Activated T-helper 1 cell treated with anti-CD3 and anti-CD28 coated beads, Interleukin-12 subunit alpha, Interleukin-12 subunit beta, Interleukin-2, Interleukin-4 antibody, amounts not matched to agents 30 ng/mL and 10 ng/mL and 1 ng/mL, durations not matched to agents 14 hours and 24 hours and 36 hours (primary cell): ENCODE results near the gene MLYCD. TPM values are rescaled to one million over a fixed set of nuclear protein-coding genes. Genes with fewer than 3 reads are reported as not detected.

ENCODE experiments used
- DNase-seq: peaks from one replicate; pipeline ENCODE4 v3.0.0; 2021; ENCODE audit warnings: low spot score
- H3K27ac Mint-ChIP-seq: one replicate; pipeline ENCODE4 v1.8.0; 2021; ENCODE audit warnings: mild to moderate bottlenecking, mixed read lengths
- H3K27me3 Mint-ChIP-seq: one replicate; pipeline ENCODE4 v1.8.0; 2022; ENCODE audit warnings: mild to moderate bottlenecking, moderate library complexity, mixed read lengths; ENCODE audit not compliant: insufficient read depth
- H3K36me3 Mint-ChIP-seq: one replicate; pipeline ENCODE4 v1.8.0; 2021; ENCODE audit warnings: low read depth, mixed read lengths
- H3K4me1 Mint-ChIP-seq: one replicate; pipeline ENCODE4 v1.8.0; 2021; ENCODE audit warnings: low read depth, mixed read lengths
- H3K4me3 Mint-ChIP-seq: one replicate; pipeline ENCODE4 v1.8.0; 2021; ENCODE audit warnings: mild to moderate bottlenecking, moderate library complexity, mixed read lengths
- H3K9me3 Mint-ChIP-seq: one replicate; pipeline ENCODE4 v1.8.0; 2021; ENCODE audit warnings: mixed read lengths
- intact Hi-C: fragments of 100-400 bp; cut with micrococcal nuclease; formaldehyde crosslinking; loops from one replicate; pipeline ENCODE4 v1.15.1; 2024
- total RNA-seq: library from RNA; stranded (reverse); gene quantifications from 2 replicates; pipeline ENCODE4 v1.2.3, GENCODE V29; 2022

The MLYCD gene
- total RNA-seq, 1 donor from 2014 or later: 5.0 TPM

- no peak overlapping the region for H3K27ac Mint-ChIP-seq
- peaks cover 4% of the 10 kb centered on the region for H3K36me3 Mint-ChIP-seq
- no peak for DNase-seq
- intact Hi-C loops: no loop called here
- H3K9me3 Mint-ChIP-seq: no peaks in the 10 kb centered on the region
- no peaks in the 10 kb centered on the region for H3K27me3 Mint-ChIP-seq
- no peak overlapping the region for H3K4me3 Mint-ChIP-seq
- peaks cover 20% of the 10 kb centered on the region for H3K4me1 Mint-ChIP-seq
These were observed 4.8 kb downstream of the MLYCD start for GRCh38 chr16:83903751-83904150.

DNA sequence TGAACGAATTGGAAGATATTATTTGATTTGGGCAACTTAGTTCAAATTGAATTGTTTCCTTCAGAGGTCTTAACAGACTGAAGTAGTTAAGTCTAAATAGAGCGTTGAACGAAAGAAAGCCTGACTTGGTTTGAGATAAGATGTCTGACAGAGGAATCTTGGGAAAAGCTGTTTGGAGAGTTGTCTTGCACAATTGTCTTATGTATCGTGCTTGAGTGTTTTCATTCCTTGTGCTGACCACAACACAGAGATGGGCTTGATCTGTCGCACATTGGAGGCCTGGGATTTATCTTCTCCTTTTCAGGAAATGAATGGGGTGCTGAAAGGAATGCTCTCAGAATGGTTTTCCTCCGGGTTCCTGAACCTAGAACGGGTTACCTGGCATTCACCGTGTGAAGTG lies 7.8 kb downstream of the MLYCD start:
- no peak for DNase-seq
- Mint-ChIP-seq H3K4me1 (peaks cover 6% of the 10 kb centered on the region), H3K4me3 (no peak overlapping the region), H3K27me3 (no peaks in the 10 kb centered on the region), H3K27ac (no peak overlapping the region), H3K9me3 (no peaks in the 10 kb centered on the region), H3K36me3 (peaks cover 5% of the 10 kb centered on the region)
- intact Hi-C loops: no loop called here

DNA sequence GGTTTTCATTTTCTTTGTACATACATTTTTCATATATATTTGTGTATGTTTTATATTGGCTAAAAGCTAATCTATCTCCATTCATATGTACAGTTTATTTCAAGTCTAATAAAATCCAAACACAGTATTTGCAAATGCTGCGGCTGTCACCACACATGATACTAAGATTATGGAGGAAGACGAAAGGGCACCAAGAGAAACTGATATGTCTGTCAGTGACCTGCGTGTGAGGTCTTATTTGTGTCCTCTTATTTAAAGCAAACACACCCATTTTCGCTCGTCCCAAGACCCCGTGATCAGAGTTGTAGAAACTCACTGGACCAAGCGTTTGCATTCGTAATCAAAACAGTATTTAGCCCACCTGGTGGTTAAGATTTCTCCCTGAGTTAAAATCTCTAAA lies 8.2 kb downstream of the MLYCD start:
- DNase-seq: no peak
- H3K36me3 Mint-ChIP-seq: peaks cover 5% of the 10 kb centered on the region
- intact Hi-C loops: no loop called here

DNA sequence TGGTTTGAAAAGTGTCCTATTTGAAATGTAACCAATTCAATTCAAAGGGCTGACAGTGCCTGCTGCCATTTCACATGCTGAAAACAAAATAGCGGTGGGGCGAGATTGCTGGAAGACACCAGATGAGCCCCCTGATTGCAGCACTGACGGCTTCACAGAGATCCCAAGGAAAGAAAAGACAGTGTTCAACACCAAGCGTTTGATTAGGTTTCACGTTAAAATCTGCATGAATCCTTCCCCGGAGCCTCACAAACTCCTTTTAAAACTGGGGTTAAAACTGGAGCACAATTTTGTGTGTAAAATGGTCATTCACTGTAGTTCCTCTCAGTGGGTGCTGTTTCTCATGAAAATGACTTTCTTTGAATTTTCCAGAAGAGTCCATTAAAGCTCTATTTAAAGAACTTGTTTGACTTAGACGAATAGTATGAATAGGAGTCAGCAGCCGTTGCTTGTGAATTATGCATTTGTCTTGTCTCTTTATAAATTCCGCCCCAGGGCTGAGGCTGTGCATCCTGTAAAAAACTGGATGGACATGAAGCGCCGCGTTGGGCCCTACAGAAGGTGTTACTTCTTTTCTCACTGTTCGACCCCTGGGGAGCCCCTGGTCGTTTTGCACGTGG lies 8.8 kb downstream of the MLYCD start:
- Mint-ChIP-seq H3K9me3 (no peaks in the 10 kb centered on the region), H3K4me3 (no peak overlapping the region), H3K27me3 (no peaks in the 10 kb centered on the region), H3K4me1 (peaks cover 2% of the 10 kb centered on the region), H3K36me3 (peaks cover 5% of the 10 kb centered on the region), H3K27ac (no peak overlapping the region)
- intact Hi-C loops: no loop called here
- no peak for DNase-seq

More for the DNA sequence above, 8.2 kb downstream of the MLYCD start:
- Mint-ChIP-seq H3K4me3 (no peak overlapping the region), H3K9me3 (no peaks in the 10 kb centered on the region), H3K4me1 (peaks cover 6% of the 10 kb centered on the region), H3K27me3 (no peaks in the 10 kb centered on the region), H3K27ac (no peak overlapping the region)

DNA sequence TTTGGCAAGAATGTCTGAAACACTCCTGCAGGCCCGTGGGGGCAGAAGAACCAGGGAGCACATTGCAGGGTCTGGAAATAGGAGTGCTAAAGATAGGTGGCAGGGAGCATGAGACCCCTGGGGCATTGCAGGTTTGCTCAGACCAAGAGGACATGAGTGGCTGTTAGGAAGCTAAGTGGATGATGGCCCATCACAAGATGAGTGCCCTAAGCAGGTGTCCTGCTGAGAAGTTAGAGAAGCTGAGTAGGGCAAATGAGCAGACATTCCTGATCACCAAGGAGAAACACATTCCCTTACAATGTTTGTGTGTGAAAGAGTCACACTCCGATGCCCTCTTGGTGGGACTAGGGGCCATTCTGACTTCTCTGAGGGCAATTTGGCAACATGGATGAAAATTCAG lies 9.9 kb downstream of the MLYCD start:
- no peaks in the 10 kb centered on the region for H3K27me3 Mint-ChIP-seq

DNA sequence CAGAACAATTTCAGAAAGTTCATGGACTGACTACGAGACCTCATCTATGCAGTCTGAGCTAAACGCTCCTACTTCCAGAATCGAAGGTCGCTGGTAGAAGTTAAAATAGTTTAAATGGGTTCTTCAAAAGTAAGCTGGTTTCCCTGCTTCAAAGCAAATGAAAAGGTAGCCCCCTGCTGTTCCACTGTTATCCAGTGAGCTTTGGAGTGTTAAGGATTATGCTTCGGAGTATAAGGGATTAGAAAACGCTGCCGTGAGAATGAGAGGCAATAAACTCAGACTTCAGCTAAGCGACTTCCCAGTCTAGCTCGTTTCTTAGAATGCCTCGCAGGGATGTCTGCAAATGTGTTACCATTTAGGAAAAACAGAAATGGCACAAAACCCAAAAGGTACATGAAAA lies 12.4 kb downstream of the MLYCD start:
- Mint-ChIP-seq H3K4me1 (no peaks in the 10 kb centered on the region), H3K4me3 (no peak overlapping the region), H3K27ac (no peak overlapping the region), H3K9me3 (no peaks in the 10 kb centered on the region), H3K27me3 (no peaks in the 10 kb centered on the region), H3K36me3 (peaks cover 13% of the 10 kb centered on the region)
- intact Hi-C loops: no loop called here
- DNase-seq: no peak

More for the DNA sequence above, 9.9 kb downstream of the MLYCD start:
- no peak for DNase-seq
- Mint-ChIP-seq H3K27ac (no peak overlapping the region), H3K9me3 (no peaks in the 10 kb centered on the region), H3K36me3 (peaks cover 8% of the 10 kb centered on the region), H3K4me1 (no peaks in the 10 kb centered on the region), H3K4me3 (no peak overlapping the region)
- intact Hi-C loops: no loop called here

- Mint-ChIP-seq H3K36me3 (peaks cover 15% of the 10 kb centered on the region), H3K27ac (no peak overlapping the region), H3K4me3 (no peak overlapping the region), H3K27me3 (no peaks in the 10 kb centered on the region), H3K4me1 (no peaks in the 10 kb centered on the region), H3K9me3 (no peaks in the 10 kb centered on the region)
- intact Hi-C loops: no loop called here
- DNase-seq: no peak
These were observed 13.8 kb downstream of the MLYCD start for GRCh38 chr16:83912519-83913244.

- Mint-ChIP-seq H3K4me3 (no peak overlapping the region), H3K9me3 (no peaks in the 10 kb centered on the region), H3K36me3 (peaks cover 20% of the 10 kb centered on the region), H3K4me1 (no peaks in the 10 kb centered on the region), H3K27ac (no peak overlapping the region), H3K27me3 (no peaks in the 10 kb centered on the region)
- no peak for DNase-seq
- intact Hi-C loops: no loop called here
These were observed 14.3 kb downstream of the MLYCD start for GRCh38 chr16:83913245-83913633.

DNA sequence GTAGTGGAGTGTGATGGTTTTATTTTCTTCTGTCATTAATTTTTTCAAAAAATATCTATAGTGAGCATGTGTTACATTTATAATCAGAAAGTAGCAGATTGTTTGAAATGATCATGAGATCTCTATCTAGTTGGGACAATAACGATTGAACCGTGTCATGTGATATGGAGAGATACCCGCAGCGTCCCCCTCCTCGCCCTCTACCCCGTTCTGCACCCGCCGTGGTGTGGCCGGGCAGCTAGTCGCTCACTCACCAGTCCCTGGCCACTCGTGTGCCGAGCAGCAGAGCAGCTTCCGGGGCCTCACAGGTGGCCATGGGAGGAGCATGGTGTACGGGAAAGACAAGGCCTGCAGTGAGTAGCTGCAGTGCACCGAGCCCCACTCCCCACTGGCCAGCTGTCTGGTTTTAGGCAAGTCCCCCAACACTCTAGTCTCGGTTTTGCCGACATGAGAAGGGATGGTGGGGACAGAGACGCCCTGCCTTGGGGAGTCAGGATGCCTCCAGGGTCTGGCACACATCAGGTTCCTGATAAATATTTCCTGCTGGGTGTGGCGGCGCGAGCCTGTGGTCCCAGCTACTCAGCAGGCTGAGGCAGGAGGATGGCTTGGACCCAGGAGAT lies 15.3 kb downstream of the MLYCD start:
- intact Hi-C loops: no loop called here
- H3K27ac Mint-ChIP-seq: no peak overlapping the region
- DNase-seq: no peak
- no peaks in the 10 kb centered on the region for H3K9me3 Mint-ChIP-seq
- no peaks in the 10 kb centered on the region for H3K27me3 Mint-ChIP-seq
- no peaks in the 10 kb centered on the region for H3K4me1 Mint-ChIP-seq
- peaks cover 27% of the 10 kb centered on the region for H3K36me3 Mint-ChIP-seq
- no peak overlapping the region for H3K4me3 Mint-ChIP-seq

- H3K9me3 Mint-ChIP-seq: no peaks in the 10 kb centered on the region
- DNase-seq: no peak
- no peaks in the 10 kb centered on the region for H3K4me1 Mint-ChIP-seq
- H3K27ac Mint-ChIP-seq: no peak overlapping the region
- no peaks in the 10 kb centered on the region for H3K27me3 Mint-ChIP-seq
- intact Hi-C loops: no loop called here
- H3K36me3 Mint-ChIP-seq: peaks cover 28% of the 10 kb centered on the region
- no peak overlapping the region for H3K4me3 Mint-ChIP-seq
These were observed 16.2 kb downstream of the MLYCD start for GRCh38 chr16:83915081-83915480.

GRCh38 chr16:83915491-83915890 lies 16.6 kb downstream of the MLYCD start:
- H3K27ac Mint-ChIP-seq: no peak overlapping the region
- H3K4me1 Mint-ChIP-seq: no peaks in the 10 kb centered on the region
- H3K27me3 Mint-ChIP-seq: no peaks in the 10 kb centered on the region
- no peak overlapping the region for H3K4me3 Mint-ChIP-seq
- intact Hi-C loops: no loop called here
- no peak for DNase-seq
- no peaks in the 10 kb centered on the region for H3K9me3 Mint-ChIP-seq
- peaks cover 30% of the 10 kb centered on the region for H3K36me3 Mint-ChIP-seq

GRCh38 chr16:83917152-83918120 lies 18.5 kb downstream of the MLYCD start:
- Mint-ChIP-seq H3K27ac (no peak overlapping the region), H3K36me3 (peaks cover 31% of the 10 kb centered on the region), H3K4me1 (no peaks in the 10 kb centered on the region), H3K4me3 (no peak overlapping the region), H3K27me3 (no peaks in the 10 kb centered on the region), H3K9me3 (no peaks in the 10 kb centered on the region)
- intact Hi-C loops: no loop called here
- DNase-seq: no peak
